GM21576 (cell line): ENCODE data around the gene UGT1A1.

Source experiments
- ATAC-seq: cut with Tn5 transposase; IDR thresholded peaks from one replicate; pipeline ENCODE4 v1.9.1; 2021; ENCODE audit warnings: mild to moderate bottlenecking, moderate library complexity; ENCODE audit not compliant: unreplicated experiment

Gene UGT1A1

GRCh38 chr2:233756429-233757081 is 3.5 kb upstream of the UGT1A1 start:
- ATAC-seq, result no peak

DNA sequence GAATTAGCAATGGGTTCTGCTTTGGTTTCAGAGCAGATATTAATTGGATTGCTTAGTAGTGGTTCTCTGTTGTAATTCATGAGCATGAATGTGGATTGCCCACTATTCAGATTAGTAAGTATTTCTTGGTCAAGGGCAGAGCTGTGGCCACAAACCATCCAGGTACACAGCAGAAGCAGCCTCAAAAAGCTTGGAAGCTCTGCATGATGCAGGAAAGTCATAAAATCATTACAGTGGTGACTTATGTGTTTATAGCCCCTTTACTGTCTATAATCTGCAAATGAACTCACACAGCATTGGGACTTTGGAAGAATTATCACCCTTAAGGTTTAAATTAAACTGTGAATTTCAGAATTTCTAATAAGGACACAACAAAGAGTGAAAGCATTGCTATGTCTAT is 1.9 kb upstream of the UGT1A1 start:
- no peak for ATAC-seq

GRCh38 chr2:233758849-233759248 is 1.2 kb upstream of the UGT1A1 start:
- ATAC-seq, result no peak

DNA sequence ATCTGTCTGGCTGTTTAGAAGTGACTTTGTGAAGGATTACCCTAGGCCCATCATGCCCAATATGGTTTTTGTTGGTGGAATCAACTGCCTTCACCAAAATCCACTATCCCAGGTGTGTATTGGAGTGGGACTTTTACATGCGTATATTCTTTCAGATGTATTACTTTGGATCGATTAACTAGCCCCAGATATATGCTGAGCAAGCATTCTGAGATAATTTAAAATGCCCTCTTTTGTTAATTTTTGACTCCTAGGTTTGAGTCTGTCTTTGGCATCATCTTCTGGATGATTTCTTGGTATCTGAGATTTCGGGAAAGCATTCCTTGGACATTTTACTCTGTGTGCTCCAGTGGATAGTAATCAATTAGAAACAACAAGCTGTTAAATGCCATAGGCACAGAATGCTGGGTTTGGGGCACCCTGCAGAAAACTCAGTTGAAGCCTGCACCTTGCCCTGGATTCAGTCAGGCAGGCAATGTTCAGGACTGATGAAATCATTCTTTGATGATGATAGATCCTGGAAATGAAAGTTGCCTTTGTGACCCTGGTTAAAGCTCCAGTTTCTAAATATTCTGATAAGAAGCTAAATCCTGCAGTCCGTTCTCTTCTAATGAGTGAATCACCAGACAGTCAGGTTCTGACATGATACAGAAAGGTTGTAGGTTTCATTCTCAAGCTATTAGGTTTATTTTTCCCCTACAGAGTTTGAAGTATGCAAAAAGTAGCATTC is 1.1 kb downstream of the UGT1A1 start:
- no peak for ATAC-seq

- ATAC-seq, result no peak
These were observed 4.2 kb downstream of the UGT1A1 start for GRCh38 chr2:233764264-233764663.

- no peak for ATAC-seq
These were observed 4.7 kb downstream of the UGT1A1 start for GRCh38 chr2:233764761-233765160.

DNA sequence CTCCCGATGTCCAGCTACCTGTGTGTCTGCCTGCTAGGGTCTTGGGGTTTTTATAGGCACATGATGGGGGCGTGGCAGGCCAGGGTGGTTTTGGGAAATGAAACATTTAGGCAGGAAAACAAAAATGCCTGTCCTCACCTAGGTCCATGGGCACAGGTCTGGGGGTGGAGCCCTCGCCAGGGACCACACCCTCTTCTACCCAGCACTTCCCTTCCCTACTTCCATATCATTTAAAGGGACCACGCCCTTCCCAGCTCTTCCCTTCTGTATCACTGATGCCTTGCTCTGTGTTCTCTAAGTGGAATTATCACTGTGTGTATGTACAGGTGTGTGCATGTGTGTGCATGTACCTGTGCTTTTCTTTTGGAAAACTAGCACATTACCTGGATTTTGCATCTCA is 6.3 kb downstream of the UGT1A1 start:
- ATAC-seq, result no peak

GRCh38 chr2:233768076-233768475 is 8.0 kb downstream of the UGT1A1 start:
- no peak for ATAC-seq

- no peak for ATAC-seq
These were observed 9.2 kb downstream of the UGT1A1 start for GRCh38 chr2:233769260-233769659.

- ATAC-seq, result no peak
These were observed 12.1 kb downstream of the UGT1A1 start for GRCh38 chr2:233772153-233772552.

- no peak for ATAC-seq
These were observed 12.5 kb downstream of the UGT1A1 start for GRCh38 chr2:233772583-233772982.

GRCh38 chr2:233773854-233774253 is 13.8 kb downstream of the UGT1A1 start:
- ATAC-seq, result no peak

GRCh38 chr2:233775414-233775813 is 15.3 kb downstream of the UGT1A1 start:
- no peak for ATAC-seq

GRCh38 chr2:233778030-233778429 is 18.0 kb downstream of the UGT1A1 start, which contains the start of gene MROH2A:
Gene MROH2A (plus strand): TSS chr2:233778330. CDS start chr2:233779359, 1,029 bp downstream.
- ATAC-seq, result no peak

DNA sequence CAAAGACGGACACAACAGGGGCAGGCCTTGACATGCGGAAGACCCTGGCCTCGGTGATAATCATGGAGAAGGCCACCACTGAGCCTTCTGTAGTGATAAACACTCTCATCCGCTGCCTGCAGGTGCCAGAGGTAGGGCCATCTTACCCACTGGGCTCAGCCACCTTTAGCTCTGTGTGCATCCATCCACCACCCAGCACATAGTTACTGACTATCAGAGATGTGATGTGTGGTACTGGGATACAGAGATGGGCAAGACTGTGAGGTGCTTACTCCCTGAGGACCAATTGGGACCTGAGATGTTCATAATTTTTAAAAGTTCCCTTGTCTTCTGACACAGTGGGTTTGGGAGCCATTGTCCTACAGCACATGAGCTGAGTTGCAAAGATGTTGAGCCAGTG is 19.7 kb downstream of the UGT1A1 start:
- ATAC-seq, result no peak

DNA sequence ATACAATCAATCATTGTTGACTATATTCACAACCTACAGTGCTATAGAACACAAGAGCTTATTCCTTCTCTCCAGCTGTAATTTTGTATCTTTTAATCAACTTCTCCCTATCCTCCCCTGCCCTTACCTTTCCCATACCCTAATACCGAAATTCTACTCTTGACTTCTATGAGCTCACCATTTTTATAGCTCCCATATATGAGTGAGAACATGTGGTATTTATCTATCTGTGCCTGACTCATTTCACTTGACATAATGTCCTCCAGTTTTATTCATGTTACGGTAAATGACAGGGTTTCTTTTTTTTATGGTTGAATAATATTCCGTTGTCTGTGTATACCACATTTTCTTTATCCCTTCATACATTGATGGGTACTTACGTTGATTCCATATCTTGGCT is 20.7 kb downstream of the UGT1A1 start:
- ATAC-seq, result no peak

DNA sequence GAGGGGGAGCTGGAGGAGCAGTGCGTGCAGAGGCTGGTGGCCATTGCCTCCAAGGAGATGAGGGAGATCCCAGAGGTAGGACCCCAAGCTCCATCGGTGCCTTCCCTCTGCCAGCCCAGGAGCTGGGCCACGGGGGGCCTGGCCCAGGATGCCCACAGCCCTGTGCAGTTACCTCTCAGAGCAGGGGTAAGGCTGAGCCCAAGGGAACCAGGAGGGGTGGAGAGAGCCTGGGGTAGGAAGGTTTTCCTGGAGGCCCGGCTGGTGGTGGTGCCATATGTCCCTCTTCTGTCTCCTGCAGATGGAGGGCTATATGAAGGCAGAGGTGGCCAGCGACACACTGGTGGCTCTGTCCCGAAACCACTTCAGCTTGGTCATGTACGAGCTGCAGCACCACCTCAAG is 29.5 kb downstream of the UGT1A1 start:
- ATAC-seq, result no peak

GRCh38 chr2:233791151-233791882 is 31.2 kb downstream of the UGT1A1 start:
- no peak for ATAC-seq

DNA sequence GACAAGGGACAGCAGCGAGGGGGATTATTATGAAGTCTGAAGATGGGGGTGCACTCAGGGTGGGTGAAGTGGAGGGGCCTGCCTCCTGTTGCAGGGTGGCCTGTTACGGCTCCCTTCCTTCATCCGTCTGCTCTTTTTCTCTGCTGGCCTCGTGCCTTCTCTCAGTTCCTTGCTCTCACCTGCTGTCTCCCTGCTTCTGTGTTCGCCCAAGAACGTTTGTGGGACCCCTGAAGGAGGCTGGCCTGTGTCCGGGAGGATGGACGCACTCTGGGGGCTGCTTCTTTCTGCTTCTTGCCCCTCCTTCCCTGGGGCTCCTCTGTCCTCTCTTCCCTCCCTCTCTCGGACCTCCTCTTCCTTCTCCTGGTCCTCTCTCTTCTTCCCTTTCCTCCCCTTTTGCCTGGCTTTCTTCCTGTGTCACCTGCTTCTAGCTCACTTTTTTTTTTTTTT is 31.8 kb downstream of the UGT1A1 start:
- ATAC-seq, result no peak

DNA sequence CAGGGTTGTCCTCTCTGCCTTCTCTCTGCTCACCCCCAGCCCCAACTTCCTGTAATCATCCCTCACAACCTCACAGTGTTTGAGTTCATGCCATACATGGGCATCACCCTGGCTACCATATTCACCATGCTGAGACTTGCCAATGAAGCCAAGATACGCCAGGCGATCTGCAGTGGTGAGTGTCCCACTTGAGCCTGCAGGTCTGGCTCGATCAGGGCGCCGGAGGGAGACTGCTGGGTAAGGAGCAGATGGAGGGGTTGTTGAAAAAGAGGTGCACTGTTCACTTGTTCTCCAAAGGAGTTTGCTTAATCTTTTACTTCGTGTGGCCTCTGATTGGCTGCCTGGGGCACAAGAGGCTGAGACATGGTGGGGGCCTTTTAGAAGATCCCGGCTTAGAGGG is 32.6 kb downstream of the UGT1A1 start:
- ATAC-seq, result no peak

DNA sequence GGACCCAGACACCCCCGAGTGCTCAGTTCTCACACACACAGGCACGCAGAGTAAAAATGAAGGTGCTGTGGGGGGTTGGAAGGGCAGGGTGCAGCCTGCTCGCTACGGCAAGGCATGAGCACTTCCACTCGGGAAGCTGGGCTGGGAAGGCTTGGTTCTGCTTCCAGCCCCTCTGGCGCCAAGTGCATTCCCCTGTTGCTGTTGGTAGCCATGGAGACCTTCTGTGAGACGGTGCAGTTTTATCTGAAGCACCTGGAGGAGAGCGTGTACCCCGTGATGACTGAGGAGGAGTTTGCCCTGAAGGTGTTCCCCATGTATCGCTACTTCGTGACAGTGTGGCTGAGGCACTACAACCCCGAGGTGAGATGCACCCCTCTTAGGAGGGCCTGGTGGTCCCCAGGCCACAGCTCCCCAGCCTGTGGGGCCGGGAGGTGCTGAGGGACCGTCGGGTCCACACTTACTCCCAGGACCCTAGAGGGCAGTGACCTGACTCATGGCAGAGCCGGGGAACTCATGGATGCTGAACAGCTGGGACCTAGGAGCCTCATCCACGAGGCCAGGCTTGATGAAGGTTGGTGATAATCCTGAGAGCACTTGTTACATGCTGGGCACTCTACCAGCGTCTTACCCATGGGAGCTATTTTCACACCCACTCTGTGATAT is 33.5 kb downstream of the UGT1A1 start:
- ATAC-seq, result no peak
